GM19328 (cell line): ENCODE results near the gene PCID2.

Experiments
- ATAC-seq: cut with Tn5 transposase; IDR thresholded peaks from one replicate; pipeline ENCODE4 v1.9.1; 2021; ENCODE audit warnings: mild to moderate bottlenecking, moderate library complexity; ENCODE audit not compliant: unreplicated experiment

Gene PCID2

DNA sequence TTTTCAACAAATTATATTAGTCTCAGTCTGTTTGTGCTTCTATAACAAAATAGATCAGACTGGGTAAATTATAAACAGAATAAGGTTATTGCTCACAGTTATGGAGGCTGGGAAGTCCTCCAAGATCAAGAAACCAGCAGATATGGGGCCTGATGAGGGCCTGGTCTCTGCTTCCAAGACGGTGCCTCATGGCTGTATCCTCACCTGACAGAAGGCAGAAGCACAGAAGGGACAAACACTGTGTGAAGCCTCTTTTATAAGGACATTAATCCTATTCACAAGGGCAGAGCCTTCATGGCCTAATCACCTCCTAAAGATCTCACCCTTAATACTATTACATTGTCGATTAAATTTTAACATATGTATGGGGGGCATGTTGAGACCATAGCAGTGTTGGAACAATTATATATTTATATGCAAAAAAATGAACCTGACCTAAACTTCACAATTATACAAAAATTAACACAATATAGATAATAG, 73.1 kb downstream of the PCID2 start:
- ATAC-seq = no peak

DNA sequence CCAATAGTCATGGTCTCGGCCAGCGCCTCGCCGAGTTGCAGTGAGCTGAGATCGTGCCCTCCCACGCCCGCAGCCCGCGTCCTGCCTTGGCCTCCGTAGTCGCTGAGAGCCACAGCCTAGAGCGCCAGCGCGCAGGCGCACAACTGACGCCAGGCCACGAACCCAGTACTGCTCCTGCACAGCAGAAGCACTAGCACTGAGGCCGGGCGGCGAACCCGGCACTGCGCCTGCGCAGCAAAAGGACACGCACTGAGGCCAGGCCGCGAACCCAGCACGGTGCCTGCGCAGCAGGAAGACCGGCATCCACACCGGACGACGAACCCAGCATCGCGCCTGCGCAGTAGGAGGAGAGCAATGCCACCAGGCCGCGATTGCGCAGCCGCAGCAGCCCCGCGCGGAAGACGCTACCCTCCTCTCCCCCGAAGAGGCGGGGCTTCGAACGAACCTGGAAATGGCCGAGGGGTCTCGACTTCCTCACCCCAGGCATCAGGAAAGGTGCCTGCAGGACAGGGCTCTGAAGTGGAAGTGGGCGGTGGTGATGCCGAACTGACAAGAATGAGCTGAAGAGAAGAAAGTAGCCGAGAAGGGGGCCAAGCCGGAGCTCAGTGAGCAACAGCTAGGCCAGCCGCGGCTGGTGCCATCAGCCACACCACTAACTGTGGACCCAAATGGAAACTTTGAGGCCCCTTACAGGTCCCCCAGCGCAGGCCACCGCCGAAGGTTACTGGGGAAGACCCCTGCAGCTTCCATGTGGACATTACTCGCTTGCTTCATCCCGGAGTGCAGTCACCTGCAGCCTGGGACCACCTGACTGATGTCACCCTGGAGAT, 78.3 kb downstream of the PCID2 start:
- ATAC-seq = no peak

DNA sequence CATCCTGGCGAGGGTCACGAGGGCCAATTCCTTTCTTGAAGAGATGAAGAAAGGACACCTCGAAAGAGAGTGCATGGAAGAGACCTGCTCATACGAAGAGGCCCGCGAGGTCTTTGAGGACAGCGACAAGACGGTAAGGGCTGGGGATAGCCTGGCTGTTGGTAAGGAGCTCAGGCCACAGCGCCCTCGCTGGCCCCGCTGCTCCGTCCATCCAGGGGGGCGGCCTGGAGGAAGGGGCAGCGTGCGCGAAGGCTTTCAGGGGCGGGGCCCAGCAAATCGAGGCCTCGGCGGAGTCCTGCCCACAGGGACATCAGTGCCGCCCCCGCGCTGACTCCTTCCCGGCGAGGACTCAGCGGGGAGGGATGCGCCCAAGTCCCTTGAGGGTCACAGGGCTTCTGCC, 79.0 kb downstream of the PCID2 start:
- ATAC-seq = no peak
